ENCODE data around the gene CACNG5.

DNA sequence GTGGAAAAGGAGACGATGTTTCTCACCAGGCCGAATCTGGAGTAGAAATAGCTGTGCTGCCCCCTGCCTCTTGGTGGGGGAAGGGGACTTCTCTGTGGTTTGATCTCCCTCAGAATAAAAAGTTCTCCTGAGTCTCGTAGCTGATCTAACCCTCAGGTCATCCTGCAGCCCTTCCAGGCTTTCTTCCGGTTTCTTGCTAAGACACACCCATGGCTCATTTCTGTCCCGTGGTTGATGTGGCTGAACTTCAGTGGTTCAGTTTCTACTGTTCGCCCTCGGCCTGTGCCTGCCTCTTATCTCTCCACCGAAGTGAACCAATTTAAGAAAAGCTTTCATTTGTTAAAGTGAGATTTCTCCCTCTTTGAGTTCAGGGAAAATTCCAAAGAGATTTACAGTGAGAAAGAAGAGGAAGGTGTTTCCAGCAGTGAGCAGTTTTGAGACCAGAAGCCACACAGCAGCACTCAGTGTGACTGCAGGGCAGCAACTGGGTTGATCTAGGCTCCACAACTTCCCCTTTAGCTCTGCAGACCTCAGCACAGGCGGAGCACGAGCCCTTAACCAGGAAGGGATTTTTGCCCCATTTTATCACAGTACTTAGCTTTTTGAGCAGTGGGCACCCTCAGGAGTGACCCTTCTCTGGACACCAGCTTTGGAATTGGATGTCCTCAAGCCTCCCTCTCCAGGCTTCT, 34.9 kb upstream of the CACNG5 start:
- TF ChIP-seq, protein P1, sequence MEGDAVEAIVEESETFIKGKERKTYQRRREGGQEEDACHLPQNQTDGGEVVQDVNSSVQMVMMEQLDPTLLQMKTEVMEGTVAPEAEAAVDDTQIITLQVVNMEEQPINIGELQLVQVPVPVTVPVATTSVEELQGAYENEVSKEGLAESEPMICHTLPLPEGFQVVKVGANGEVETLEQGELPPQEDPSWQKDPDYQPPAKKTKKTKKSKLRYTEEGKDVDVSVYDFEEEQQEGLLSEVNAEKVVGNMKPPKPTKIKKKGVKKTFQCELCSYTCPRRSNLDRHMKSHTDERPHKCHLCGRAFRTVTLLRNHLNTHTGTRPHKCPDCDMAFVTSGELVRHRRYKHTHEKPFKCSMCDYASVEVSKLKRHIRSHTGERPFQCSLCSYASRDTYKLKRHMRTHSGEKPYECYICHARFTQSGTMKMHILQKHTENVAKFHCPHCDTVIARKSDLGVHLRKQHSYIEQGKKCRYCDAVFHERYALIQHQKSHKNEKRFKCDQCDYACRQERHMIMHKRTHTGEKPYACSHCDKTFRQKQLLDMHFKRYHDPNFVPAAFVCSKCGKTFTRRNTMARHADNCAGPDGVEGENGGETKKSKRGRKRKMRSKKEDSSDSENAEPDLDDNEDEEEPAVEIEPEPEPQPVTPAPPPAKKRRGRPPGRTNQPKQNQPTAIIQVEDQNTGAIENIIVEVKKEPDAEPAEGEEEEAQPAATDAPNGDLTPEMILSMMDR (IDR thresholded peaks at IDR 0.05) = no peak
- TF ChIP-seq POLR2AphosphoS5 (IDR thresholded peaks at IDR 0.05) (no peak), POLR2A (IDR thresholded peaks at IDR 0.05) (no peak), EP300 (IDR thresholded peaks at IDR 0.05) (no peak)

Measured in gastroesophageal sphincter (tissue), 3 donors.